Measurements from ENCODE around the gene MYG1. TPM values are rescaled to one million over a fixed set of nuclear protein-coding genes. Genes with fewer than 3 reads are reported as not detected.
"Not testable (repeated sequence)": the region's sequence is repeated elsewhere in the genome, so short reads cannot be mapped to it uniquely, and the experiment has no call there.

The MYG1 gene
- polyA plus RNA-seq, 10 donors, result 30.5 to 40.3 (median 33.3) TPM

GRCh38 chr12:53325511-53326061 is 26.1 kb downstream of the MYG1 start:
- peak in 1 of 3 donors; percentile 66 for DNase-seq

DNA sequence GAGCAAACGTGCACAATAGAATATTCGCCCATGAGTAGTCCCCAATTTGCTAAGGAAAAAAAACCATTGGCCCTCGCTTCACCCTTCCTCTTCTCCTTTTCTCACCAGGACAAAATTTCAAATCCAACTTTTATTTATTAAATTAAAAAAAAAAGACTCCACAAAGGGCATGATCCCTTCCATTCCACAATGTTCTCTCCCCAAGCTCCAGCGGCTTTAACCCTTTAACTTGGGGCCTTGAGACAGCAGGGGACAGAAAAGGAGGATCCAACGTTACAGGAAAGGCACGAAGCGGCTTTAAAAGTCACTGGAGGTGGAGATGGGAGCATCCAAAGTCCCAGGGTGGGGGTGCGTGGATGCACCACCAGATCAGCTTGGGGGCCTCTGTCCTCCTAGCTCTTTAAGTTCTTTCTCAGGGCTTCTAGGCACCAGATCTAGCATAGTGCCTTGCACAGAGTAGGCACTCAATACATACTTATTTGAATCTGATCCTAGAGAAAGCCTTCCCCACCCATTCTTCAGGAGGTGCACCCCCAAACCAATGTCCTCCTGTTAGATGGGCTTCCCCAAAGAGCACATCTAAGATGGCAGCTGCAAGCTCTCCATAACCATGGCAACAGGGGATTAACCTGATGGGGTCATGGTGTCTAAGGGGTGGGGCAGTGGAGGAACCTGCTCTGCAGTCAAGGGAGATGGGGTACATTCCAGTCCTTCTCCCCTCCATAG is 27.1 kb downstream of the MYG1 start:
- no peak for DNase-seq

DNA sequence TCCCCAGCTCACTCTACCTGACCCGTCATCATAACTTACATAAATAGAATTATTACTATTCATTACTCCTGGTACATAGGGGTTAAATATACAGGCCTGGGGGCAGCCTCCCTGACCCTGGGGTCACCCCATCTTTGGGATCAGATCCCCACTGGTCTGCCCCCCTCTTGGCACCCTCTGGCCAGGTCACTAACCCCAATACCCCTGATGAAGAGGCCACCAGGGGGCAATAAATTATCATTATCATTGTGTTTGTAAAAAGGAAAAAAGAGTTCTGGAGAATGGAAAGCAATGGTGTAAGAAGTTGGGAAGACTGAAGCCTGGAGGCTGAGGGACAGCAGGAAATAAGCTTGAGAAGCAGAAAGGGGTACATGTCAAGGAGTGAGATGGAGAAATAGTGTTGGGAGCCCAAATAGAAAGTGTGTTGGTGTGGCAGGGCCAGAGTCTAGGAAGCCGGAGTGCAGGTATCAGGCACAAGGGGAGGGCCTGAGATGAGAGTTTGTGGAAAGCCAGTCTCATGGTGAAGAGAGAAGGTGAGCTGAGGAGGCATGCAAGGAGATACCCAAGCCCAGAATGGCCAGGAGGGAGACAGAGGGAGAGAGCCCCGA is 28.0 kb downstream of the MYG1 start:
- DNase-seq, result no peak

GRCh38 chr12:53328043-53328435 is 28.5 kb downstream of the MYG1 start:
- DNase-seq, result no peak

GRCh38 chr12:53330671-53331070 is 31.2 kb downstream of the MYG1 start:
- DNase-seq, result no peak

DNA sequence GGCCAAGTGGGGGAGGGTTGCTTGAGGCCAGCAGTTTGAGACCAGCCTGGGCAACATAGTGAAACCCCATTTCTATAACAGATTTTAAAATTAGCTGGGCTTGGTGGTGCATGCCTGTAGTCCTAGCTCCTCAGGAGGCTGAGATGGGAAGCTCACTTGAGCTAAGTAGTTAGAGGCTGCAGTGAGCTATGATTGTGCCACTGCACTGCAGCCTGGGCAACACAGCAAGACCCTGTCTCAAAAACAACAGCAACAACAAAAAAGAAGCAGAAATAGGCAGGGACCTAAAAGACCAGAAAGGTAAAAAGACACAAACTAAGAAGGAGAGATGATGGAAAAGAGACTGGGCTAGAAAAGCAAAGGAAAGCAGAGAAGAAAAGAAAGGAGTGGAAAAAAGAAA is 32.8 kb downstream of the MYG1 start:
- DNase-seq, result not testable (repeated sequence)

DNA sequence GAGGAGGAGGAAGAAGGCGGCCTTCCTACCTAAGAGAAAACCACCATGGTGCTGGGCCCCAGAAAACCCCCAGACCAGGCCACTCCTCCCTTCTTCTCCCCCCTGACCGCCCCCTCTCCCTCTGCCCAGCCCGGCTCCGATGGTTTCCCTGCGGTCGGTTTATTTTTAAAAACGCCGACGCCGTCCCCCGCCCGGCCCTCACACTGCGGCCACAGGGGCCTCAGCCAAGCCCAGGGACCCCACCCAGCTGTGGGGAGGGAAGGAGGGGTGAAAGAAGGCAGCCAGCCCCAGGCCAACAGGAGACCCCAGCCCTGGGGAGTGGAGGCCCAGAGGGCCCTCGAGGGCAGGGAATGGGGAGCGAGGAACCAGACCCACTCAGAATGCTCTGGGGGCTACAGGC is 33.2 kb downstream of the MYG1 start:
- no peak for DNase-seq

- no peak for DNase-seq
Observed at GRCh38 chr12:53333289-53333688, 33.8 kb downstream of the MYG1 start.

- DNase-seq, result no peak
Observed at GRCh38 chr12:53333845-53334244, 34.4 kb downstream of the MYG1 start.

GRCh38 chr12:53334822-53335221 is 35.3 kb downstream of the MYG1 start:
- no peak for DNase-seq

- no peak for DNase-seq
Observed at GRCh38 chr12:53336181-53336681, 36.7 kb downstream of the MYG1 start, which contains the start of gene SP7. Gene SP7, minus strand, starts transcription at chr12:53336354. Its CDS starts 708 bp downstream, at chr12:53335646.

DNA sequence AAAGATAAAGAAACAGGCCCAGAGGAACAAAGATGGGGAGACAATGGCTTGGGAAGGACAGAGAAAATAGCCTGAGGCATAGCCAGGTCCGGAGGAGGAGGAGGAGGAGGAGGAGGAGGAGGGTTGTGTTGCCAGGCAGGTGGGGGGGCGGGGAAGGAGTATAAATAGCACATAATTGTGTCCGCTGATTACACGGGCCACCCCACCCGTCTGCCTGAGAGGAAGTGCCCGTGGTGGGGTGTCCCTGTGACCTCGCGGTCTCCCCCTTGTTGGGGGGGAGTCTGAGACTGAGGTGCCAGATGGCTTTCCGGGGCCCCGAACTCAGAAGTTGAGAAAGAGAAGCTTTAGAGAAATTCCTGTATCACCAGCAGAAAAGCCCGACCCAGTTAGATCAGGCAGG is 38.5 kb downstream of the MYG1 start:
- no peak for DNase-seq

DNA sequence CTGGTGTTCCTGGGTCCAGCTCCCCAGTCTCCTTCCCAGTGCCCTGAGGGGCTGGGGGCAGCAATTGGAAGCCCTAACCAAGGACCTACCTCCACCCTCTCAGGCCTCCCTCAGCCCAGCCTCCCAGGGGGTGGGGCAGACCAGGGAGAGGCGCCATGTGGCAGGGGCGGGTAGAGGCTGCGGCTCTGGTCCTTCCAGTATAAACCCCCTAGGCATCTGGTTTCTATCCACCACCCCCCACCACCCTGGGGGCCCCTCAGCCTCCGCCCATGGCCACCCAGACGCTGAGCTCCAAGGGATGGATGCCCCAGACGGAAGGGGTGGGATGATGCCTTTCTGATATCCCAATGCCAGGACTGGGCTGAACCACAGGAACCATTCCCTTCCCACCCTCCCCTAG is 39.4 kb downstream of the MYG1 start:
- DNase-seq, result no peak

- DNase-seq, result no peak
Observed at GRCh38 chr12:53340398-53340797, 40.9 kb downstream of the MYG1 start.

GRCh38 chr12:53343449-53343848 is 44.0 kb downstream of the MYG1 start:
- DNase-seq, result no peak

- no peak for DNase-seq
Observed at GRCh38 chr12:53343969-53344368, 44.5 kb downstream of the MYG1 start.

GRCh38 chr12:53344487-53344823 is 45.0 kb downstream of the MYG1 start:
- peak in 1 of 3 donors; percentile 28 for DNase-seq

DNA sequence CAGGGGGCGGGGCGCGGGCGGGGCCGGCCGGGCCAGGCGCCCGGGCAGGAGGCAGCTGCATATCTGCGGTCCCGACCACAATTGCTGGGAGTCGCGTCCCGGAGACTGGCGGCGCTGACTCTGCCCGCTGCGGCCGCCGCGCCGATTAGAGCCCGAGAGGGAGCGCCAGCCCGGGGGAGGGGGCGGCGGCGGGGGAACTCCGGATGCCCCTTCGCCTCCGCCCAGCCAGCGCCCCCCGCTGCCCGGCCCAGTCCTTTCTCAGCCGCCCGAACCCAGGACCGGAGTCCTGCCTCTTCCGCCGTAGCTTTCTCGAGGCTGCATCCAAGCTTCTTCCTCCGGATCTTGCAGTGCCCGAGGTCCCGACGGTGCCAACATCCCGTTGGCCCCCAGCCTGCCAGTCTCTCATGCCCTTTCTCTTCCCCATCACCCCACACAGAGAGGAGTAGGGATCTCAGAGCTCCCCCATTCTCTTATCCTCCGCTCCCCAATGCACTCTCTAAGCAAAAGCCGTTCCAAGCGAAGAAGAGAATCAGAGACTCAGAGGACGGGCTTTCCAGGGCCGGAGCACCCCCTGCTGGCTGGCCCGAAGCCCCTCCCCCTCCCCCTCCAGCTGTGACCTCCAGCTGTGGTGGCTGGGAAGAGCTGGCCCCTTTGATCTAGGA is 45.5 kb downstream of the MYG1 start:
- DNase-seq, result peak; percentile 80 to 95 (median 88)

DNA sequence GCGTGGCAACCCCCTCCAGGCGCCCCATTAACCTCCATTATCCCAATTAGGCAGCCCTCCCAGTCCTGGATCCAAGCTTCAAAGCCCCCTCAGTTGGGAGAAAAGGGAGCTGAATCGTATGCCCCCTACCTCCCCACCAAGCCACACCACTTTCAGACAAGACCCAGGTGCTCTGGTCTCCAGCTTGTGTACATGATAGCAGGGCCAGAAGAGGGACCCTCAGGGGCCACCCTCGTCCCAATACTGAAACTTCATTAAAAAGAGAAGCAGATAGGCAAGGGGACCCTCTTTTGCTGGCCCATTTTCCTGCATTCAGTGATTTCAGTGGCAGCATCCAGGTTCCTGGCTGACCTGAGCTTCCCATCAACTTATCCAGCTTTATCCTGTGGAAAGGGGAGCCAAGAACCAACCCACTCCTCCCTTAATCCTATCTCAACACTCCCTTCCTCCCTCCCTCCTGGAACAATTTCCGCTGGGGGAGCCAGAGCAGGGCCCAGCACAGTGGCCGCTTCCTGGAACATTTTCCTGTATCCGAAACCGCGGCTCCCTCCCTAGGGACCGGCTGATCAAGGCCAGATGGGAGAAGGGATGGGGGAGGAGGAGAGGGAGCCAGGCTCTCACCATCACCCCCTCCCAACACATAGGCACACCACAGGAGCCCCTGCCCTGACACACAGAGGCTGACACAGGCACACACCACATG is 46.1 kb downstream of the MYG1 start:
- peak; percentile 46 to 74 (median 71) for DNase-seq

DNA sequence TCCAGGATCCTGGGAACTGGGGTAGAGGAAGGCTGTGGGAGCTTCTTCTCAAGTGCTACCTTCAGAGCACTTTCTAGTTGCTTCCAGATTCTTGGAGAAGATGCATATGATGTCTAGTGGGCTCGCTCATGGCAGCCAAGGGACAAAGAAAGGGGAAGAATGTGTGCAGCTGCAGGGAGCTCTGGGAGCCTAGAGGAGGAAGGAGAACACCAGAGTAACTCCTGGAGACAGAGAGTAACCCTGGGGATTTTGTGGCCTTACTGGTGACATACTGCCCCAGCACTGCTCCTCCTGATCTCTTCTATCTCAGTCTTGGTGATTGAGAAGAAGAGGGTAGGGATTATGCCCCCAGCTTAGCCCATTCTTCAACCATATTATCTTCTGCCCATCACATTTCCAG is 47.0 kb downstream of the MYG1 start:
- DNase-seq, result no peak

GRCh38 chr12:53347905-53348304 is 48.4 kb downstream of the MYG1 start:
- DNase-seq, result no peak

Measured in muscle of back (tissue), 11 donors.